GM12873 (cell line): ENCODE results near the gene ATP2B2.

Experiments used
- TF ChIP-seq, protein P1 (sequence below): IDR thresholded peaks from 2 replicates; pipeline ENCODE4 v1.5.1; 2012; ENCODE audit warnings: low read depth, mild to moderate bottlenecking, moderate library complexity, low read length, control low read depth; ENCODE audit not compliant: insufficient read depth; ENCODE audit errors: missing control alignments

ATP2B2 gene

DNA sequence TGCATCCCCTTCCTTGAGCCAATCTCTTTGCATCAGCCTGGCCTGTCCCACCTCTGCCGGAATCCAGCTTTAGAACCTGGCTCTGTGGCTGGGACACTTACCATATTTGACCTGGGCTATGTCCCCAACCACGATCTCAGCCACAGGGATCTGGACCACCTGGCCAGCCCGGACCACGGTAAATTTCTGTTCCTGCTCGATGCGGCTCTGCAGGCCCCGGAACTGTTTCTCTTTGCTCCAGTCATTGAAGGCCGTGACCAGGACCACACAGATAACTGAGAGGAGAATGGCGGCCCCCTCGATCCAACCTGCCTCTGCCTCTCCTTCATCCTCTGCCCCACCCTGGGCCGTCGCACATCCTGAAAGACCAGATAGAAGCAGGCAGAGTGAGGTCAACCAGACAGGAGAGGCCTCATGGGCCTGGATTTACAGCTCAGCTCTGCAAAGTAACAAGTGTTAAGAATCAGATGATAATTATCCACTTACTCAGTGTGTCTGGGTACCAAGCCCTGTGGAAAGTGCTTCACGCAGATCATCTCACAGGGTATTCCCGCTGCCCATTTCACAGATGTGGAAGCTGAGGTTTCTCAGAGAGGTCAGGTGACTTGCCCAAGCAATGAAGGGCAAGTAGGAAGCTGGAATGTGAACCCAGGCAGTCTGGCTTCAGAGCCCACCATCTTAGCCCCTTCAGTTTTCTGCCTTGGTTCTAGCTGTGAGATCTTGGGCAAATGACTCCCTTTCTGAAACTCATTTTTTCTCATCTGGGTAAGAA, 103.2 kb downstream of the ATP2B2 start:
- TF ChIP-seq, protein P1, sequence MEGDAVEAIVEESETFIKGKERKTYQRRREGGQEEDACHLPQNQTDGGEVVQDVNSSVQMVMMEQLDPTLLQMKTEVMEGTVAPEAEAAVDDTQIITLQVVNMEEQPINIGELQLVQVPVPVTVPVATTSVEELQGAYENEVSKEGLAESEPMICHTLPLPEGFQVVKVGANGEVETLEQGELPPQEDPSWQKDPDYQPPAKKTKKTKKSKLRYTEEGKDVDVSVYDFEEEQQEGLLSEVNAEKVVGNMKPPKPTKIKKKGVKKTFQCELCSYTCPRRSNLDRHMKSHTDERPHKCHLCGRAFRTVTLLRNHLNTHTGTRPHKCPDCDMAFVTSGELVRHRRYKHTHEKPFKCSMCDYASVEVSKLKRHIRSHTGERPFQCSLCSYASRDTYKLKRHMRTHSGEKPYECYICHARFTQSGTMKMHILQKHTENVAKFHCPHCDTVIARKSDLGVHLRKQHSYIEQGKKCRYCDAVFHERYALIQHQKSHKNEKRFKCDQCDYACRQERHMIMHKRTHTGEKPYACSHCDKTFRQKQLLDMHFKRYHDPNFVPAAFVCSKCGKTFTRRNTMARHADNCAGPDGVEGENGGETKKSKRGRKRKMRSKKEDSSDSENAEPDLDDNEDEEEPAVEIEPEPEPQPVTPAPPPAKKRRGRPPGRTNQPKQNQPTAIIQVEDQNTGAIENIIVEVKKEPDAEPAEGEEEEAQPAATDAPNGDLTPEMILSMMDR, result no peak

DNA sequence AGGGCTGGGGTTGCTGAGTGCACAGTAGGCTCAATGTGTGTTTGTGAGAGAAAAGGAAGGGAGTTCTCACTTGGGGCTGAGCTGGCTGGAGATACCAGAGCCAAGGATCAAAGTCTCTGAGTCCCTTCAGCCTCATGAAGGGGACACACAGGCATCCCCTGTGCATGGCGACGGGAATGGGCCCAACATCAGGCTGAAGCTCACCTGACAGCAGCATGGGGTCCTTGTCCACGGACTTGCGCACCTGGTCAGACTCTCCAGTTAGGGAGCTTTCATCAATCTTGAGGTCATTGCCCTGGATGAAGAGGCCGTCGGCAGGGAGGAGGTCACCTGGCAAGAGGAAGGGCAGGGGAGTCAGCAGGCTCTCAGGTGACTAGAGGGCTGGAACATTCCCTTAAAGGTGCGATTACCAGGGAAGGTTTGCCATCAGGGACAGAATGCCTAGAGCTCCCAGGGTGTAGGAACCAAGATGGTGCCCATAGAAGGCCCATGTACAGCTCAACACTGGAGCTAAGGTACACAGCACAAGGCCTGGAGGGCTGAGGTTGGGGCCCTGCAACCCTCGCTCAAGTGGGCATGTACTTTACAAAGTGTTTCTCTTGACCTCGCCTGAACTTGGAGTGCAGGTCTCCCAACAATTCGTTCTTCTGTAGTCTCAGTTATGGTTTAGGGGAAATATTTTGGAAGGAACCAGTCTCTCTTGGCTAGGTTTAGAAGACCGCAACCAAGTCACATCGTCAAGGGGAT, 104.5 kb downstream of the ATP2B2 start:
- TF ChIP-seq, protein P1, result no peak

GRCh38 chr3:10400050-10400748, 105.2 kb downstream of the ATP2B2 start:
- TF ChIP-seq, protein P1, result no peak

- TF ChIP-seq, protein P1, result no peak
Measured at GRCh38 chr3:10399634-10400033, 105.8 kb downstream of the ATP2B2 start.

- TF ChIP-seq, protein P1, result no peak
Measured at GRCh38 chr3:10398341-10398740, 107.0 kb downstream of the ATP2B2 start.

DNA sequence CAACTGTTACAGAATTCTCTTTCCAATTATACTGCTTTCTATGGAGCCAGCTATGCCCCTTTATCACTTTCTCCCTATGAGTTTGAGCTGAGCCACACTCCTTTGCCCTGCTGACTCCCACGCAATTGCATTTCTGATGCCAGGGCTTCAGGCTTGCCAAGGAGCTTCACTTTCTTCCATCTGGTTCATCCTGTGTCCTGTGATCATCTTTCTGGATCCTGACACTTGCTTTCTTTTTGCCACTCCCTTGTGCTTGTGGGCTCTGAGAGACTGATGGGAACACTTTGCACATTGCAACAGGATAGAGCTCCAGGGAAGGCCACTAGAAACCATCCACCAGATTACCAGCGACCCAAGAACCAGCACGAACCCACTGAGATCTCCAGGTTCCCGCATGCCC, 107.5 kb downstream of the ATP2B2 start:
- TF ChIP-seq, protein P1, result no peak

- TF ChIP-seq, protein P1, result no peak
Measured at GRCh38 chr3:10396931-10397330, 108.5 kb downstream of the ATP2B2 start.
